Endodermal cell (in vitro differentiated cells): ENCODE data around the gene CYP19A1. TPM values are rescaled to one million over a fixed set of nuclear protein-coding genes. Genes with fewer than 3 reads are reported as not detected.

Experiments
- DNase-seq: peaks from one replicate; pipeline ENCODE4 v3.0.0-alpha.2; 2017
- H3K27ac ChIP-seq: 2 replicates; pipeline ENCODE4 v1.5.1; 2013; ENCODE audit warnings: mild to moderate bottlenecking, low read depth, low read length, moderate library complexity
- H3K27me3 ChIP-seq: 2 replicates; pipeline ENCODE4 v1.6.1; 2013; ENCODE audit warnings: mild to moderate bottlenecking, low read length, moderate library complexity; ENCODE audit not compliant: insufficient read depth, control insufficient read depth, poor library complexity, severe bottlenecking
- H3K36me3 ChIP-seq: 2 replicates; pipeline ENCODE4 v1.7.0; 2013; ENCODE audit warnings: mild to moderate bottlenecking, low read length, moderate library complexity; ENCODE audit not compliant: control insufficient read depth, insufficient read depth
- H3K4me1 ChIP-seq: one replicate; pipeline ENCODE4 v1.7.0; 2013; ENCODE audit warnings: low read length; ENCODE audit not compliant: control insufficient read depth, insufficient read depth
- H3K4me3 ChIP-seq: 2 replicates; pipeline ENCODE4 v1.5.1; 2013; ENCODE audit warnings: mild to moderate bottlenecking, low read length, moderate library complexity
- H3K9ac ChIP-seq: 2 replicates; pipeline ENCODE4 v1.6.1; 2013; ENCODE audit warnings: mild to moderate bottlenecking, low read length, moderate library complexity; ENCODE audit not compliant: poor library complexity, severe bottlenecking; ENCODE audit errors: extremely low read depth
- H3K9me3 ChIP-seq: 2 replicates; pipeline ENCODE4 v1.6.1; 2013; ENCODE audit warnings: mild to moderate bottlenecking, low read length, moderate library complexity; ENCODE audit not compliant: control insufficient read depth
- H3K27ac Mint-ChIP-seq: 2 replicates; pipeline ENCODE4 v1.8.0; 2020; ENCODE audit warnings: mixed read lengths
- H3K27me3 Mint-ChIP-seq: 2 replicates; pipeline ENCODE4 v1.8.0; 2021; ENCODE audit warnings: mild to moderate bottlenecking, mixed read lengths; ENCODE audit not compliant: insufficient read depth
- H3K36me3 Mint-ChIP-seq: 2 replicates; pipeline ENCODE4 v1.8.0; 2020; ENCODE audit warnings: low read depth, mixed read lengths
- H3K4me1 Mint-ChIP-seq: 2 replicates; pipeline ENCODE4 v1.8.0; 2020; ENCODE audit warnings: mixed read lengths
- H3K4me3 Mint-ChIP-seq: 2 replicates; pipeline ENCODE4 v1.8.0; 2020; ENCODE audit warnings: mild to moderate bottlenecking, moderate library complexity, mixed read lengths
- H3K9me3 Mint-ChIP-seq: 2 replicates; pipeline ENCODE4 v1.8.0; 2020; ENCODE audit warnings: mild to moderate bottlenecking, mixed read lengths
- WGBS, 2 experiments: methylation state at CpG; one replicate each; pipeline versions ENCODE4 v1.1.5 to v1.1.7; 2013; ENCODE audit warnings: missing lambda C conversion rate in 2 of 2, mixed read lengths in 1 of 2; ENCODE audit not compliant: insufficient coverage in 1 of 2, insufficient read length in 1 of 2; 5-methylcytosine and 5-hydroxymethylcytosine counted together
- total RNA-seq, 2 donors: library from RNA; stranded (reverse); fragmentation: NEBNext Ultra II Directional in 1 of 2; extraction: Animal tissue kit (Norgen Biotek cat#: 25700) in 1 of 2; gene quantifications; 2 replicates in 1 of 2; 3 replicates in 1 of 2; pipeline ENCODE4 v1.2.1, GENCODE V29; 2021
- TF ChIP-seq, protein P1 (sequence below): fragments of 200-600 bp; sonication (generic); conservative IDR thresholded peaks from 2 replicates; pipeline ENCODE4 v1.5.0; 2021; ENCODE audit warnings: antibody characterized with exemption, mild to moderate bottlenecking

CYP19A1 gene
- total RNA-seq, 2 donors from 2014 or later, result not detected

GRCh38 chr15:51386486-51386885 lies 48.1 kb upstream of the CYP19A1 start:
- no peak overlapping the region for H3K4me3 ChIP-seq
- H3K27ac Mint-ChIP-seq, result no peak overlapping the region
- TF ChIP-seq, protein P1, sequence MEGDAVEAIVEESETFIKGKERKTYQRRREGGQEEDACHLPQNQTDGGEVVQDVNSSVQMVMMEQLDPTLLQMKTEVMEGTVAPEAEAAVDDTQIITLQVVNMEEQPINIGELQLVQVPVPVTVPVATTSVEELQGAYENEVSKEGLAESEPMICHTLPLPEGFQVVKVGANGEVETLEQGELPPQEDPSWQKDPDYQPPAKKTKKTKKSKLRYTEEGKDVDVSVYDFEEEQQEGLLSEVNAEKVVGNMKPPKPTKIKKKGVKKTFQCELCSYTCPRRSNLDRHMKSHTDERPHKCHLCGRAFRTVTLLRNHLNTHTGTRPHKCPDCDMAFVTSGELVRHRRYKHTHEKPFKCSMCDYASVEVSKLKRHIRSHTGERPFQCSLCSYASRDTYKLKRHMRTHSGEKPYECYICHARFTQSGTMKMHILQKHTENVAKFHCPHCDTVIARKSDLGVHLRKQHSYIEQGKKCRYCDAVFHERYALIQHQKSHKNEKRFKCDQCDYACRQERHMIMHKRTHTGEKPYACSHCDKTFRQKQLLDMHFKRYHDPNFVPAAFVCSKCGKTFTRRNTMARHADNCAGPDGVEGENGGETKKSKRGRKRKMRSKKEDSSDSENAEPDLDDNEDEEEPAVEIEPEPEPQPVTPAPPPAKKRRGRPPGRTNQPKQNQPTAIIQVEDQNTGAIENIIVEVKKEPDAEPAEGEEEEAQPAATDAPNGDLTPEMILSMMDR, result no peak
- H3K9me3 ChIP-seq, result no peaks in the 10 kb centered on the region
- no peaks in the 10 kb centered on the region for H3K36me3 Mint-ChIP-seq
- no peak overlapping the region for H3K27ac ChIP-seq
- DNase-seq, result no peak
- H3K4me3 Mint-ChIP-seq, result no peak overlapping the region
- H3K9me3 Mint-ChIP-seq, result peaks cover 4% of the 10 kb centered on the region
- no peaks in the 10 kb centered on the region for H3K36me3 ChIP-seq
- peaks cover 7% of the 10 kb centered on the region for H3K4me1 ChIP-seq
- H3K27me3 ChIP-seq, result peaks cover 5% of the 10 kb centered on the region
- no peak overlapping the region for H3K9ac ChIP-seq
- peaks cover 5% of the 10 kb centered on the region for H3K4me1 Mint-ChIP-seq
- H3K27me3 Mint-ChIP-seq, result peaks cover 18% of the 10 kb centered on the region
- 91 to 100% methylated on average over 4 to 12 of the region's 12 CpGs for WGBS, 2 experiments

GRCh38 chr15:51386029-51386428 lies 47.6 kb upstream of the CYP19A1 start:
- no peak overlapping the region for H3K9ac ChIP-seq
- no peak overlapping the region for H3K4me3 Mint-ChIP-seq
- H3K9me3 ChIP-seq, result no peaks in the 10 kb centered on the region
- H3K36me3 ChIP-seq, result no peaks in the 10 kb centered on the region
- peaks cover 18% of the 10 kb centered on the region for H3K27me3 Mint-ChIP-seq
- H3K36me3 Mint-ChIP-seq, result no peaks in the 10 kb centered on the region
- H3K27ac Mint-ChIP-seq, result no peak overlapping the region
- no peak for DNase-seq
- H3K4me1 ChIP-seq, result peaks cover 4% of the 10 kb centered on the region
- peaks cover 5% of the 10 kb centered on the region for H3K4me1 Mint-ChIP-seq
- H3K9me3 Mint-ChIP-seq, result no peaks in the 10 kb centered on the region
- WGBS, 2 experiments, result 92 to 96% methylated on average over 4 to 8 of the region's 8 CpGs
- H3K27me3 ChIP-seq, result peaks cover 6% of the 10 kb centered on the region
- TF ChIP-seq, protein P1, result no peak
- no peak overlapping the region for H3K4me3 ChIP-seq
- no peak overlapping the region for H3K27ac ChIP-seq

DNA sequence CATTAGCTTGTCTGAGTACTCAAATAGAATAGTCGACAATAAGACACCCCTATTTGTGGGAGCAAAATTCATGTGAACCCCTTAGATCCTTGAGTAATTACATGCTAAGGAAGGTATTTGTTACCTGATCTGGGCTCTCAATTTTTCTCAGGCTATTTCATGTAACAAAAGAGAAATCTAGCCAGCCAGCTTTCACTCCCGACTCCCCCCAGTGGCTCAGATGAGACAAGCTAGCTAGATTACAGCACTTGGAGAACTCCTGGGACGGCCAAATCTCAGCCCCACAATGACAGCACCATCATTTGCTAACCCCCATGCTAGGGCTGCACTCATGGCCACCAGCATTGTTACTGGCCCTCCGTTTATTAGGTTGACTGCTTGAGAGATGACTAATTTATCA lies 44.4 kb upstream of the CYP19A1 start:
- H3K4me1 ChIP-seq, result no peaks in the 10 kb centered on the region
- H3K4me3 ChIP-seq, result no peak overlapping the region
- no peak overlapping the region for H3K27ac ChIP-seq
- H3K9me3 ChIP-seq, result no peaks in the 10 kb centered on the region
- no peaks in the 10 kb centered on the region for H3K9me3 Mint-ChIP-seq
- H3K4me3 Mint-ChIP-seq, result no peak overlapping the region
- H3K36me3 ChIP-seq, result no peaks in the 10 kb centered on the region
- no peaks in the 10 kb centered on the region for H3K36me3 Mint-ChIP-seq
- no peaks in the 10 kb centered on the region for H3K4me1 Mint-ChIP-seq
- H3K27me3 Mint-ChIP-seq, result peaks cover 42% of the 10 kb centered on the region
- TF ChIP-seq, protein P1, result peak; percentile 75
- no peak overlapping the region for H3K9ac ChIP-seq
- H3K27me3 ChIP-seq, result peaks cover 25% of the 10 kb centered on the region
- DNase-seq, result peak; percentile 86
- WGBS, 2 experiments, result 41 to 50% methylated on average over 1 to 4 of the region's 4 CpGs
- H3K27ac Mint-ChIP-seq, result no peak overlapping the region
